ENCODE measurements around the gene ENDOV. TPM values are rescaled to one million over a fixed set of nuclear protein-coding genes. Genes with fewer than 3 reads are reported as not detected.

The ENDOV gene
- total RNA-seq, 2 donors from 2014 or later = 19.1 to 25.3 TPM

- Histone ChIP-seq H3K4me1 (no peaks in the 10 kb centered on the region), H3K4me3 (no peak overlapping the region), H3K27ac (no peak overlapping the region), H3K27me3 (no peaks in the 10 kb centered on the region), H3K9ac (ENCODE audit: low read depth in 2 of 2, low read length in 2 of 2) (no peak overlapping the region), H3K36me3 (no peaks in the 10 kb centered on the region), H3K9me3 (no peaks in the 10 kb centered on the region)
- intact Hi-C loops (cut with DNase I) = no loop called here
- TF ChIP-seq, protein P1, sequence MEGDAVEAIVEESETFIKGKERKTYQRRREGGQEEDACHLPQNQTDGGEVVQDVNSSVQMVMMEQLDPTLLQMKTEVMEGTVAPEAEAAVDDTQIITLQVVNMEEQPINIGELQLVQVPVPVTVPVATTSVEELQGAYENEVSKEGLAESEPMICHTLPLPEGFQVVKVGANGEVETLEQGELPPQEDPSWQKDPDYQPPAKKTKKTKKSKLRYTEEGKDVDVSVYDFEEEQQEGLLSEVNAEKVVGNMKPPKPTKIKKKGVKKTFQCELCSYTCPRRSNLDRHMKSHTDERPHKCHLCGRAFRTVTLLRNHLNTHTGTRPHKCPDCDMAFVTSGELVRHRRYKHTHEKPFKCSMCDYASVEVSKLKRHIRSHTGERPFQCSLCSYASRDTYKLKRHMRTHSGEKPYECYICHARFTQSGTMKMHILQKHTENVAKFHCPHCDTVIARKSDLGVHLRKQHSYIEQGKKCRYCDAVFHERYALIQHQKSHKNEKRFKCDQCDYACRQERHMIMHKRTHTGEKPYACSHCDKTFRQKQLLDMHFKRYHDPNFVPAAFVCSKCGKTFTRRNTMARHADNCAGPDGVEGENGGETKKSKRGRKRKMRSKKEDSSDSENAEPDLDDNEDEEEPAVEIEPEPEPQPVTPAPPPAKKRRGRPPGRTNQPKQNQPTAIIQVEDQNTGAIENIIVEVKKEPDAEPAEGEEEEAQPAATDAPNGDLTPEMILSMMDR (IDR thresholded peaks at IDR 0.05) = no peak
- no peak for DNase-seq
These were observed 34.4 kb downstream of the ENDOV start for GRCh38 chr17:80449194-80449929.

DNA sequence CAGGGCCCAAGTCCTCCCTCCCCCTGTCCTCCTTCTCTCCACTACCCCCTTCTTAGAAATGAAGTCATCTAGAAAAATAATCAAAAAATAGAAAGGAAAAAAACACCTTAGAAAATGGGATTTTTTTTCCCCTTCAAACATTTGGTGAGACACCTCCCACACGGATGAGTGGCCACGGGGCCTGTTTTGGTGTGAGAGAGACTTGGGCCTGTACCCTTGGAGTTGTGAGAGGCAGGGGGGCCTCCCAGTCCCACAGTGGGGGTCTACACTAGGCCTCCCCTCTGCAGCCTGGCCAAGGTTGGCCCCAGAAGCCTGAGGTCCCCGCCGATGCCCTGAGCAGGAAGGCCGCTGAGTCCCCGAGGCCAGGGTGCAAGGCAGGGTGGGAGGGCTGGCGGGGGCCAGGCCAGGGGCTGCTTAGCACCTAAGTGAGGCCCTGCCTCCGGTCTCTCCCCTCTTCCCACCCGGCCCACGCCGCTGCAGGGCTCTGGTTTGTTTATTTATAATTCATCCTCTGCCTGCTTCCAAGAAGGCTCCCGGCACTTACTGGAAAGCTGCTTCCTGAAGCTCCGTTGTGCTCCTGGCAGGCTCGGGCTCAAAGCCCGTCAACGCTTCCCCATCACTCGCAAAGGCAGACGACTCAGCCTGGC is 35.1 kb downstream of the ENDOV start:
- Histone ChIP-seq H3K4me3 (no peak overlapping the region), H3K9me3 (no peaks in the 10 kb centered on the region), H3K4me1 (no peaks in the 10 kb centered on the region), H3K27ac (no peak overlapping the region), H3K9ac (ENCODE audit: low read depth in 2 of 2, low read length in 2 of 2) (no peak overlapping the region), H3K36me3 (no peaks in the 10 kb centered on the region), H3K27me3 (no peaks in the 10 kb centered on the region)
- TF ChIP-seq, protein P1 (IDR thresholded peaks at IDR 0.05) = no peak
- DNase-seq = no peak
- intact Hi-C loops (cut with DNase I) = no loop called here

DNA sequence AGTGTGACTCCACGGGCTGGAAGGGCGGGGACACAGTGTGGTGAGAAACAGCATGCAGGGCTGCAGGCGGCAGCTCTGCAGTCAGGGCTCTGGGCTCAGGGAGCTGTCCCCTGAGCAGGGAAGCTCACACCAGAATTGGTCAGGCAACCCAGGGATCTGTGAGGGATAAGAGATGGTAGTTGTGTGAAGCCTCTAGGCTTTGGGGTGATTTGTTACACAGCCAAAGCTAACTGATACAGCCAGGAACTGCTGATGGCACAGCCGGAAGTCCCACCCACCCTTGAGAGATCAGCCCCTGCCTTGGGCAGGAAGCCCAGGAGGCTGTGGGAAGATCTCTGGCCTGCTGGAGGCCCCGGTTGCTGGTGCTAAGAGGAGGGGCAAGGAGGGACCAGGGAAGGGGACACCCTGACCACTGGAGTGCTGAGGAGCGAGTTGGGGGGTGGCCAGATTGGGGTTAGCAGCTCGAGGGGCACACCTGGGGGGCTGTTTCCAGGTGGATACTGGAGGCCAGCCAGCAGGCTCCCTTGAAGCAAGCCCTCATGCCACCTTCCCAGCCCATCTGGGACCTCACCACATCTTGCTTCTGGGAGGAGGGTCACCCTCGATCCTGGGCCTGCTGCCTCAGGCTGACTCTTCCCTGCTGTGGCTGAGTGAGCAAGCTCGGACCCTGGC is 36.3 kb downstream of the ENDOV start:
- H3K9me3 ChIP-seq = no peaks in the 10 kb centered on the region
- peaks cover 3% of the 10 kb centered on the region for H3K4me1 ChIP-seq
- H3K27ac ChIP-seq = no peak overlapping the region
- TF ChIP-seq, protein P1 (IDR thresholded peaks at IDR 0.05) = no peak
- H3K9ac ChIP-seq (ENCODE audit: low read depth in 2 of 2, low read length in 2 of 2) = no peak overlapping the region
- DNase-seq = no peak
- no peaks in the 10 kb centered on the region for H3K27me3 ChIP-seq
- intact Hi-C loops (cut with DNase I) = no loop called here
- no peaks in the 10 kb centered on the region for H3K36me3 ChIP-seq
- H3K4me3 ChIP-seq = no peak overlapping the region

DNA sequence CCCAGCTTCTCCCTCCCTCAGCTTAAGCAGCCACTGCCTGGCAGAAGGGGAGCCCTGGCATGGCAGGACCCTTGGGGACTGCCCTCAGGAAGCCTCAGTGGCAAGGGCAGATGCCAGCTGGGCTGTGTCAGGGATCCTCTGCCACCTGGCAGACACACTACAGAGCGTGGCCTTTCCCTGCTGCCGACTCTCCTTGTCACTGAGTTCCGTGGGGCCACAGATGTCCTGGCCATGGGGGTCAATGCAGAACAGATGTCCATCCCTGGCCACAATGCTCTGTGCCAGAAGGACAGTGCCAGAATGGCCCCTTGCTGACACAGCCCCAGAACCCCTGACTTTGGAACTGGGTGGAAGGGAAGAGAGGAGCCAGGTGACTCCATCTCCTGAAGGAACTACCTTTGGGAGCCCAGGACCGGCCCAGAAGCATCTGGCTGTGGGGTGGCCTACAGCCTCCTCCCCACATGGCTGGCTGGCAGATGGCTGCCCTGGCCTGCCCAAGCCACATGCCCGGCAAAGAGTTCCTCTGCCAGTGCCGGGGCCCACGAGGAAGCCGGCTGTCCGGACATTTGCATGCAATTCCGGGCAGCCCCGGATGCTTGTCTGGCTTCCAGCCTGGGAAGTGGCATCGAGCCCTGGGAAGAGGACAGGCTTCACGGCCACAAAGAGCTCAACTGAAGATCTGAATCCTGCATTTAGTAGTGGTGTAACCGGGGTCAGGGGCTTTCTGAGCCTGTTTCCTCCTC is 37.4 kb downstream of the ENDOV start:
- Histone ChIP-seq H3K4me1 (peaks cover 3% of the 10 kb centered on the region), H3K9ac (ENCODE audit: low read depth in 2 of 2, low read length in 2 of 2) (no peak overlapping the region), H3K36me3 (no peaks in the 10 kb centered on the region), H3K27me3 (no peaks in the 10 kb centered on the region), H3K9me3 (no peaks in the 10 kb centered on the region), H3K27ac (no peak overlapping the region), H3K4me3 (no peak overlapping the region)
- DNase-seq = no peak
- TF ChIP-seq, protein P1 (IDR thresholded peaks at IDR 0.05) = no peak
- intact Hi-C loops (cut with DNase I) = no loop called here

Measured in colonic mucosa (tissue), 4 donors.